ENCODE data around the gene BBS10. TPM values are rescaled to one million over a fixed set of nuclear protein-coding genes. Genes with fewer than 3 reads are reported as not detected.

The BBS10 gene
- polyA plus RNA-seq, 1 experiment = 20.0 TPM

DNA sequence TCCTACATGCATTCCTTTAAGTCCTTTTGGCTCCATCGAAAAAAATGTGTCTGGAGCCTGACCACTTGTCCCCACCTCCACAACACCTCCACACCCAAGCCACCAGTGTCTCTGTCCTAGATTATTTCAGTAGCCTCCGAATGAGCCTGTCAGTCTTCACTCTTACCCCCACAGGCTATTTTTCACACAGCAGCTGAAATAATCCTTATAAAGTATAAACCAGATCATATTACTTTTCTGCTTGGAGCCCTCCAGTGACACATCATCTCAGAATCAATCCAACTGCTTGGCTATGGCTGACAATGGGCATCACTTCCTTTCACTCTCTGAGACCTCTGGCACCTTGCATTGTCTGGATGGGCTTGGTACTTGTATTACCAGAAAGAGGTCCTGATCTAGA, 44.9 kb downstream of the BBS10 start:
- Histone ChIP-seq H3K4me3 (ENCODE audit: low read depth, low read length) (no peak overlapping the region), H3K27ac (ENCODE audit: low read depth, low read length) (no peak overlapping the region), H3K9me3 (ENCODE audit: control insufficient read depth, insufficient read depth, low read length) (no peaks in the 10 kb centered on the region), H3K27me3 (ENCODE audit: control insufficient read depth, insufficient read depth, low read length) (no peaks in the 10 kb centered on the region)
- POLR2A ChIA-PET = no interaction called here
- CTCF ChIA-PET = no interaction called here
- DNase-seq (ENCODE audit: low read depth, low spot score) = no peak
- TF ChIP-seq, protein P1, sequence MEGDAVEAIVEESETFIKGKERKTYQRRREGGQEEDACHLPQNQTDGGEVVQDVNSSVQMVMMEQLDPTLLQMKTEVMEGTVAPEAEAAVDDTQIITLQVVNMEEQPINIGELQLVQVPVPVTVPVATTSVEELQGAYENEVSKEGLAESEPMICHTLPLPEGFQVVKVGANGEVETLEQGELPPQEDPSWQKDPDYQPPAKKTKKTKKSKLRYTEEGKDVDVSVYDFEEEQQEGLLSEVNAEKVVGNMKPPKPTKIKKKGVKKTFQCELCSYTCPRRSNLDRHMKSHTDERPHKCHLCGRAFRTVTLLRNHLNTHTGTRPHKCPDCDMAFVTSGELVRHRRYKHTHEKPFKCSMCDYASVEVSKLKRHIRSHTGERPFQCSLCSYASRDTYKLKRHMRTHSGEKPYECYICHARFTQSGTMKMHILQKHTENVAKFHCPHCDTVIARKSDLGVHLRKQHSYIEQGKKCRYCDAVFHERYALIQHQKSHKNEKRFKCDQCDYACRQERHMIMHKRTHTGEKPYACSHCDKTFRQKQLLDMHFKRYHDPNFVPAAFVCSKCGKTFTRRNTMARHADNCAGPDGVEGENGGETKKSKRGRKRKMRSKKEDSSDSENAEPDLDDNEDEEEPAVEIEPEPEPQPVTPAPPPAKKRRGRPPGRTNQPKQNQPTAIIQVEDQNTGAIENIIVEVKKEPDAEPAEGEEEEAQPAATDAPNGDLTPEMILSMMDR (IDR thresholded peaks at IDR 0.05; ENCODE audit: low read depth, low read length) = no peak

GRCh38 chr12:76300297-76300665, 47.9 kb downstream of the BBS10 start:
- ChIA-PET CTCF (no interaction called here), POLR2A (no interaction called here)
- H3K4me3 ChIP-seq (ENCODE audit: low read depth, low read length) = no peak overlapping the region
- H3K27me3 ChIP-seq (ENCODE audit: control insufficient read depth, insufficient read depth, low read length) = no peaks in the 10 kb centered on the region
- H3K9me3 ChIP-seq (ENCODE audit: control insufficient read depth, insufficient read depth, low read length) = no peaks in the 10 kb centered on the region
- no peak for DNase-seq (ENCODE audit: low read depth, low spot score)
- H3K27ac ChIP-seq (ENCODE audit: low read depth, low read length) = no peak overlapping the region
- TF ChIP-seq, protein P1 (IDR thresholded peaks at IDR 0.05; ENCODE audit: low read depth, low read length) = no peak

- Histone ChIP-seq H3K27me3 (ENCODE audit: control insufficient read depth, insufficient read depth, low read length) (no peaks in the 10 kb centered on the region), H3K9me3 (ENCODE audit: control insufficient read depth, insufficient read depth, low read length) (no peaks in the 10 kb centered on the region), H3K27ac (ENCODE audit: low read depth, low read length) (no peak overlapping the region), H3K4me3 (ENCODE audit: low read depth, low read length) (no peak overlapping the region)
- ChIA-PET POLR2A (no interaction called here), CTCF (no interaction called here)
- DNase-seq (ENCODE audit: low read depth, low spot score) = no peak
- TF ChIP-seq, protein P1 (IDR thresholded peaks at IDR 0.05; ENCODE audit: low read depth, low read length) = no peak
Measured at GRCh38 chr12:76299536-76300296, 48.5 kb downstream of the BBS10 start.

Small RNA genes lying within 50 kb of the gene (small RNA-seq; reads per million reads assigned to genes)
- gene RN7SKP172 (ENCODE audit: insufficient read length, low read depth) = not detected

Other genes starting within 250 kb of the BBS10 start
- gene OSBPL8, start 211.4 kb upstream of the BBS10 start, polyA plus RNA-seq (2011; rRNA removed) = 48.8 and 64.5 TPM in 2 replicates

All from AG04450 (cell line).